BE2C (cell line): ENCODE results near the gene ATP5PO.

ENCODE experiments used
- DNase-seq: peaks from one replicate; pipeline ENCODE4 v3.0.0-alpha.2; 2020
- H3K27me3 ChIP-seq: fragments of 250-450 bp; sonication (Bioruptor Pico); 2 replicates; pipeline ENCODE4 v1.5.1; 2020; ENCODE audit warnings: mild to moderate bottlenecking
- H3K36me3 ChIP-seq: fragments of 250-450 bp; sonication (Bioruptor Pico); 2 replicates; pipeline ENCODE4 v1.5.1; 2020; ENCODE audit warnings: mild to moderate bottlenecking
- H3K4me1 ChIP-seq: fragments of 250-450 bp; sonication (Bioruptor Pico); 2 replicates; pipeline ENCODE4 v1.5.1; 2020
- H3K4me3 ChIP-seq: 2 replicates; pipeline ENCODE4 v1.5.1; 2011; ENCODE audit warnings: low read depth, low read length
- H3K9me3 ChIP-seq: fragments of 250-450 bp; sonication (Bioruptor Pico); 2 replicates; pipeline ENCODE4 v1.5.1; 2020
- CTCF ChIP-seq: IDR thresholded peaks from 2 replicates; pipeline ENCODE4 v1.5.1; 2012; ENCODE audit warnings: mild to moderate bottlenecking, low read depth, low read length

The ATP5PO gene

DNA sequence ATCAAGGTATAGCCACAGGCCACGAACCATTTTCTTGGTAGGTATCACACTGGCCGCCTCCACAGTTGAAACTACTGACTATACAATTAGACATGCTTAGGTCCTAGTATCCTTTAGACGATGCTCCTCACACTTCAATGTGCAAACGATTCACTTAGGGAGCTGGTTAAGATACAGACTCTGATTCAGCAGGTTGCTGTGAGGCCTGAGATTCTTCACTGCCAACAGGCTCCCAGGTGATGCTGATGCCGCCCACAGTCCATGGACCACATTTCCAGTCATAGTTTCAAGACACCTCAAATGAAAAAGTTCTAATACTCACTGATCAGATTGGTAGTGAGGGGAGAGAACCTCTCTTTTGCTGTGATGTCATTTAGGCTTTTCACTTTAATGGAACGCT is 6.8 kb downstream of the ATP5PO start:
- no peak for TF ChIP-seq CTCF
- Histone ChIP-seq H3K4me3 (no peak overlapping the region), H3K4me1 (no peaks in the 10 kb centered on the region), H3K9me3 (no peaks in the 10 kb centered on the region), H3K27me3 (no peaks in the 10 kb centered on the region), H3K36me3 (peaks cover 67% of the 10 kb centered on the region)
- no peak for DNase-seq

GRCh38 chr21:33904041-33904440 is 11.6 kb downstream of the ATP5PO start:
- no peak for TF ChIP-seq CTCF
- Histone ChIP-seq H3K4me1 (no peaks in the 10 kb centered on the region), H3K27me3 (no peaks in the 10 kb centered on the region), H3K9me3 (no peaks in the 10 kb centered on the region), H3K4me3 (no peak overlapping the region), H3K36me3 (peaks cover 61% of the 10 kb centered on the region)
- DNase-seq, result no peak

DNA sequence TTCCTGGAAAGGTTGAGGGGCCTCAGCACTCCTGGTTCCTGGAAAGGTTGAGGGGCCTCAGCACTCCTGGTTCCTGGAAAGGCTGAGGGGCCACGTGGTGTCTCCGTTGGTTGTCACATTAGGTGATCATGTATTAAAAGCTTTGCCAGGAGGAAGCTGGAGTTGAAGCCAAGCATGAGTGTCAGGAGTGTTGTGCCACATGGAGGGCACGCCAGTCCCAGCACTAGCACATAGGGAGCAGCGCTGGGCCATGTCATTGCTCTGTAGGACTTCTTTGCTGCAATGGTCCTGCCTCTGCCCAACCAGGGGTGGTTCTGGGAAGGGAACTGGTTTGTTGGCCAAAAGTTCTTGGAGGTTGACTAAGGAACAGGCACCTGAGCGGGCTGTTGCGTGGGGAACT is 13.3 kb downstream of the ATP5PO start:
- Histone ChIP-seq H3K27me3 (no peaks in the 10 kb centered on the region), H3K4me3 (no peak overlapping the region), H3K4me1 (no peaks in the 10 kb centered on the region), H3K36me3 (peaks cover 48% of the 10 kb centered on the region), H3K9me3 (no peaks in the 10 kb centered on the region)
- TF ChIP-seq CTCF, result no peak
- DNase-seq, result no peak

DNA sequence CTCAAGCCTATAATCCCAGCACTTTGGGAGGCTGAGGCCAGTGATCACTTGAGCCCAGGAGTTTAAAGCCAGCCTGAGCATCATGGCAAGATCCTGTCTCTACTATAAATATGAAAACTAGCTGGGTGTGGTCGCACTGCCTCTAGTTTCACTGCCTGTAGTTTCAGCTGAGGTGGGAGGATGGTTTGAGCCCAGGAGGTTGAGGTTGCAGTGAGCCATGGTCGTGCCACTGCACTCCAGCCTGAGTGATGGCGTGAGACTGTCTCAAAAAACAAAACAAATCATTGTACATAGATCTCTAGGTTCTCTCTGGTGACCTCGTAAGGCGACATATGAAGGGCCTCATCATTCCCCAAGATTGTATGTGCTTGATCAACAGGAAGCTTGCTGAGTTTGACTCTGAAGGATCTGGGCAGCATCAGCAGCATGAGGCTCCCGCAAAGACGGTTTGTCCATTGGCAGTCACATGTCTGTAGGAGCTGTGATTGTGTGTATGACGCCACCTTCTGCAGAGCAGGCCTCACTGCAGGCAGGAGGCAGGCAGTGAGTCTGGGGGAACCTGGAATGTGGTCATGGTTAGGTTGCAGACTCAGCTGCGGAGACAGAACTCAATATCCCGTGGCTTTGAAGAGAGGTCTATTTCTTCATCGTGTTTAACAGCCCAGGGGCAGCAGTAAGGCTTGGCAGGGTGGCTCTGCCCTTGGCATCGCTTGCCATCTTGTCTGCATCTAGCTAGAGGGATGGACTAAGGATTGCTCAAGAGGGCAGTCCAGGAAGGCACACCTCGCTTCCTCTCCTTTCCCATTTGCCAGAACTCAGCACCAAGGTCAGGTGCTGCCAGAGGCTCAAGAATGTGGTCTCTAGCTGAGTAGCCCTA is 14.0 kb downstream of the ATP5PO start:
- DNase-seq, result peak; percentile 76
- no peaks in the 10 kb centered on the region for H3K27me3 ChIP-seq
- no peak overlapping the region for H3K4me3 ChIP-seq
- TF ChIP-seq CTCF, result peak; percentile 85
- no peaks in the 10 kb centered on the region for H3K9me3 ChIP-seq
- no peaks in the 10 kb centered on the region for H3K4me1 ChIP-seq
- peaks cover 43% of the 10 kb centered on the region for H3K36me3 ChIP-seq

DNA sequence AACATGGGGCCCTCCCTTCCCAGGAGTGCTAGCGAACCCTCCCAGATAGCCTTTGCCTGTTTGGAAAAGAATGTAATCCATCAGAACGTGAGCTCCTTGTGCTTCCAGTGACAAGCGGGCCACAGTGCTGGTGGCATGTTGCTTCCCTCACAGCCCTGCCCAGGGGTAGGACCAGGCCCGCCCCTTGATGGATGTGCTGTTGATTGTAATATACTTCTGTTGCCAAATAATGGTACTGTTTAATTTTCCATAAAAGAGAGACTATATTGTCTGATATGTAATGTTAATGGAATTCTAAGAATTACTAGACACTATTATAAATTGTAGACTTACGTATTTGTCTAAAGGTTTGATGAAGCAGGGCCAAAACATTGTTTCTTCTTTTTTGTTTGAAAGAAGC is 16.4 kb downstream of the ATP5PO start:
- peaks cover 1% of the 10 kb centered on the region for H3K4me1 ChIP-seq
- no peak for TF ChIP-seq CTCF

DNA sequence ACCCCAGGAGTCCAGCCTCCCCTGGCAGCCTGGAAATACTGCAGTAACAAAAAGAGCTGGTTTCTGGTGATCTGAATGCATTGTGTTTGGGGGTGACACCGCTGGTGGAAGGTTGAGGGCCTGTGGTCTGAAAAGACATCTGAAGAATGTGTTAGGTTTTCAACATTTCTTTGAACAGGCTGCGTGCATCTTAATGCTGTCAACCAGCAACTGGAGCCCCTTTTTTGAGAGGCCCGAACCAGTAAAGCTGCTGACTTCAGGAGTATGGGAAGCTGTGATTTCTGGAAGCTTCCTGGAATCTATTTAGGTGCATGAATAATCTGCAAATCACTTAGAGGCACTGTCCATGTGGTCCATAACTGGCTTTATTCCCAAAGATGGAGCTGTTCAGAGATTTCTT is 17.0 kb downstream of the ATP5PO start:
- H3K4me1 ChIP-seq, result peaks cover 7% of the 10 kb centered on the region
- no peak overlapping the region for H3K4me3 ChIP-seq
- DNase-seq, result no peak
- no peak for TF ChIP-seq CTCF
- peaks cover 21% of the 10 kb centered on the region for H3K36me3 ChIP-seq
- no peaks in the 10 kb centered on the region for H3K27me3 ChIP-seq
- no peaks in the 10 kb centered on the region for H3K9me3 ChIP-seq

More for the DNA sequence above, 16.4 kb downstream of the ATP5PO start:
- DNase-seq, result no peak
- Histone ChIP-seq H3K36me3 (peaks cover 26% of the 10 kb centered on the region), H3K9me3 (no peaks in the 10 kb centered on the region), H3K27me3 (no peaks in the 10 kb centered on the region), H3K4me3 (no peak overlapping the region)
